KMS-11 (cell line): Measurements from ENCODE around the gene ADAM8.

Source experiments
- H2AFZ ChIP-seq: fragments of 200-600 bp; sonication (generic); 2 replicates; pipeline ENCODE4 v1.6.1; 2016; ENCODE audit warnings: antibody characterized with exemption, mixed run types, low read depth
- H3K27ac ChIP-seq: fragments of 200-600 bp; sonication (generic); 2 replicates; pipeline ENCODE4 v1.6.1; 2016; ENCODE audit warnings: mild to moderate bottlenecking, mixed run types
- H3K27me3 ChIP-seq: fragments of 200-600 bp; sonication (generic); 2 replicates; pipeline ENCODE4 v1.6.1; 2017; ENCODE audit warnings: mild to moderate bottlenecking, low read depth, mixed run types, moderate library complexity; ENCODE audit not compliant: insufficient read depth
- H3K36me3 ChIP-seq: fragments of 200-600 bp; sonication (generic); 2 replicates; pipeline ENCODE4 v1.6.1; 2017; ENCODE audit warnings: mild to moderate bottlenecking, mixed run types; ENCODE audit not compliant: insufficient read depth
- H3K4me1 ChIP-seq: fragments of 200-600 bp; sonication (generic); 2 replicates; pipeline ENCODE4 v1.6.1; 2016; ENCODE audit warnings: mild to moderate bottlenecking, low read depth, mixed run types; ENCODE audit not compliant: poor library complexity, severe bottlenecking
- H3K4me2 ChIP-seq: fragments of 200-600 bp; sonication (generic); 2 replicates; pipeline ENCODE4 v1.7.0; 2016; ENCODE audit warnings: mild to moderate bottlenecking, mixed run types
- H3K4me3 ChIP-seq: fragments of 200-600 bp; sonication (generic); IDR thresholded peaks from 2 replicates; pipeline ENCODE4 v1.6.1; 2017; ENCODE audit warnings: low read depth, low read length, mixed read lengths; ENCODE audit not compliant: insufficient read depth
- H3K79me2 ChIP-seq: fragments of 200-600 bp; sonication (generic); 2 replicates; pipeline ENCODE4 v1.6.1; 2016; ENCODE audit warnings: low read depth, mixed run types; ENCODE audit not compliant: insufficient read depth
- H3K9ac ChIP-seq: fragments of 200-600 bp; sonication (generic); 2 replicates; pipeline ENCODE4 v1.6.1; 2016; ENCODE audit warnings: mild to moderate bottlenecking, mixed run types
- H4K20me1 ChIP-seq: fragments of 200-600 bp; sonication (generic); 2 replicates; pipeline ENCODE4 v1.6.1; 2016; ENCODE audit warnings: mild to moderate bottlenecking, mixed run types; ENCODE audit not compliant: insufficient read depth
- CTCF ChIP-seq: fragments of 200-600 bp; sonication (generic); conservative IDR thresholded peaks from 2 replicates; pipeline ENCODE4 v1.6.1; 2017; ENCODE audit warnings: low read depth, mild to moderate bottlenecking, antibody characterized with exemption, low read length, moderate library complexity, mixed read lengths

ADAM8 gene

GRCh38 chr10:133277993-133278576 is 1.4 kb upstream of the ADAM8 start:
- Histone ChIP-seq H3K4me3 (no peak overlapping the region), H3K9ac (peak overlapping the region; percentile 41; the same call in 1 of the 2 replicates), H2AFZ (0 out of 2 replicates have a peak overlapping the region, but pooled peaks have one; percentile 9), H4K20me1 (no peaks in the 10 kb centered on the region), H3K36me3 (no peaks in the 10 kb centered on the region), H3K27me3 (no peaks in the 10 kb centered on the region), H3K27ac (peak overlapping the region; percentile 82), H3K79me2 (no peaks in the 10 kb centered on the region), H3K4me2 (peak overlapping the region; percentile 89), H3K4me1 (peaks cover 63% of the 10 kb centered on the region)
- TF ChIP-seq CTCF: no peak

- Histone ChIP-seq H3K4me3 (no peak overlapping the region), H3K9ac (peak overlapping the region; percentile 41; the same call in 1 of the 2 replicates), H4K20me1 (no peaks in the 10 kb centered on the region), H3K4me2 (peak overlapping the region; percentile 89), H3K4me1 (peaks cover 63% of the 10 kb centered on the region), H3K36me3 (no peaks in the 10 kb centered on the region), H2AFZ (no peak overlapping the region), H3K79me2 (no peaks in the 10 kb centered on the region), H3K27me3 (no peaks in the 10 kb centered on the region), H3K27ac (peak overlapping the region; percentile 82)
- no peak for TF ChIP-seq CTCF
These were observed 767 bp upstream of the ADAM8 start for GRCh38 chr10:133277277-133277992.

- peak overlapping the region; percentile 82; the same call in 1 of the 2 replicates for H3K27ac ChIP-seq
- H3K27me3 ChIP-seq: no peaks in the 10 kb centered on the region
- peaks cover 63% of the 10 kb centered on the region for H3K4me1 ChIP-seq
- TF ChIP-seq CTCF: no peak
- H2AFZ ChIP-seq: no peak overlapping the region
- no peaks in the 10 kb centered on the region for H4K20me1 ChIP-seq
- H3K36me3 ChIP-seq: no peaks in the 10 kb centered on the region
- H3K4me3 ChIP-seq: no peak overlapping the region
- H3K4me2 ChIP-seq: peak overlapping the region; percentile 90
- no peaks in the 10 kb centered on the region for H3K79me2 ChIP-seq
- H3K9ac ChIP-seq: peak overlapping the region; percentile 60; the same call in 1 of the 2 replicates
These were observed 601 bp downstream of the ADAM8 start for GRCh38 chr10:133276100-133276434.

GRCh38 chr10:133275684-133276092 is 980 bp downstream of the ADAM8 start:
- Histone ChIP-seq H3K4me2 (peak overlapping the region; percentile 90), H3K4me3 (no peak overlapping the region)

More at GRCh38 chr10:133275684-133276092, 980 bp downstream of the ADAM8 start:
- H3K9ac ChIP-seq: peak overlapping the region; percentile 60; the same call in 1 of the 2 replicates
- peaks cover 62% of the 10 kb centered on the region for H3K4me1 ChIP-seq
- H3K27ac ChIP-seq: peak overlapping the region; percentile 82
- H3K79me2 ChIP-seq: no peaks in the 10 kb centered on the region
- 0 out of 2 replicates have a peak, but pooled peaks have one; percentile 23 for TF ChIP-seq CTCF
- no peak overlapping the region for H2AFZ ChIP-seq
- H4K20me1 ChIP-seq: no peaks in the 10 kb centered on the region
- H3K36me3 ChIP-seq: no peaks in the 10 kb centered on the region
- H3K27me3 ChIP-seq: no peaks in the 10 kb centered on the region
